SK-N-SH treated with all-trans-retinoic acid at 6 μM for 48 hours (cell line): Measurements from ENCODE around the gene NTPCR.

Experiments
- ATAC-seq: fragments of 200-7000 bp; cut with Tn5 transposase; 3 replicates; pipeline ENCODE4 v1.9.1; 2020; ENCODE audit warnings: mild to moderate bottlenecking, moderate library complexity
- BACH2 ChIP-seq: fragments of 250-450 bp; sonication (Bioruptor Pico); IDR thresholded peaks from 2 replicates; pipeline ENCODE4 v1.9.0; 2021; ENCODE audit warnings: mild to moderate bottlenecking, borderline replicate concordance
- ESRRG ChIP-seq: fragments of 250-450 bp; sonication (Bioruptor Pico); IDR thresholded peaks from 2 replicates; pipeline ENCODE4 v1.6.1; 2021; ENCODE audit warnings: mild to moderate bottlenecking
- GLIS3 ChIP-seq: fragments of 250-450 bp; sonication (Bioruptor Pico); IDR thresholded peaks from 2 replicates; pipeline ENCODE4 v1.5.0; 2020; ENCODE audit warnings: mild to moderate bottlenecking, moderate library complexity
- ISL1 ChIP-seq: fragments of 250-450 bp; sonication (Bioruptor Pico); IDR thresholded peaks from 2 replicates; pipeline ENCODE4 v2.1.2; 2022; ENCODE audit warnings: mild to moderate bottlenecking, moderate library complexity
- OSR1 ChIP-seq: fragments of 250-450 bp; sonication (Bioruptor Pico); IDR thresholded peaks from 2 replicates; pipeline ENCODE4 v1.8.0; 2022; ENCODE audit warnings: moderate library complexity, mild to moderate bottlenecking, inconsistent platforms
- PPARA ChIP-seq: fragments of 250-450 bp; sonication (Bioruptor Pico); IDR thresholded peaks from 2 replicates; pipeline ENCODE4 v1.5.0; 2020; ENCODE audit warnings: mild to moderate bottlenecking, borderline replicate concordance
- SNAI2 ChIP-seq: fragments of 250-450 bp; sonication (Bioruptor Pico); IDR thresholded peaks from 2 replicates; pipeline ENCODE4 v1.5.0; 2020; ENCODE audit warnings: mild to moderate bottlenecking, moderate library complexity
- TCF4 ChIP-seq: fragments of 250-450 bp; sonication (Bioruptor Pico); IDR thresholded peaks from 2 replicates; pipeline ENCODE4 v1.8.0; 2021; ENCODE audit warnings: mild to moderate bottlenecking, moderate library complexity, borderline replicate concordance
- TOX ChIP-seq: fragments of 250-450 bp; sonication (Bioruptor Pico); IDR thresholded peaks from 2 replicates; pipeline ENCODE4 v1.8.0; 2021; ENCODE audit warnings: mild to moderate bottlenecking, moderate library complexity, borderline replicate concordance
- TSHZ2 ChIP-seq: fragments of 250-450 bp; sonication (Bioruptor Pico); IDR thresholded peaks from 2 replicates; pipeline ENCODE4 v1.5.0; 2020; ENCODE audit warnings: mild to moderate bottlenecking, moderate library complexity
- ZC3H10 ChIP-seq: fragments of 250-450 bp; sonication (Bioruptor Pico); IDR thresholded peaks from 2 replicates; pipeline ENCODE4 v1.5.1; 2021; ENCODE audit warnings: mild to moderate bottlenecking, moderate library complexity
- ZFP3 ChIP-seq: fragments of 250-450 bp; sonication (Bioruptor Pico); IDR thresholded peaks from 2 replicates; pipeline ENCODE4 v1.5.0; 2020; ENCODE audit warnings: mild to moderate bottlenecking, moderate library complexity
- ZFP30 ChIP-seq: fragments of 450-650 bp; formaldehyde crosslinking; IDR thresholded peaks from 2 replicates; pipeline ENCODE4 v1.5.0; 2022; ENCODE audit warnings: mild to moderate bottlenecking, moderate library complexity
- ZNF565 ChIP-seq: fragments of 450-650 bp; formaldehyde crosslinking; conservative IDR thresholded peaks from 2 replicates; pipeline ENCODE4 v1.5.0; 2020; ENCODE audit warnings: low read depth, mild to moderate bottlenecking, moderate library complexity
- ZNF70 ChIP-seq: fragments of 450-650 bp; formaldehyde crosslinking; IDR thresholded peaks from 2 replicates; pipeline ENCODE4 v1.5.0; 2020; ENCODE audit warnings: mild to moderate bottlenecking, moderate library complexity
- ZNF8 ChIP-seq: fragments of 450-650 bp; formaldehyde crosslinking; IDR thresholded peaks from 2 replicates; pipeline ENCODE4 v1.5.0; 2020; ENCODE audit warnings: mild to moderate bottlenecking, moderate library complexity
- TF ChIP-seq, protein P1 (sequence below): fragments of 250-450 bp; sonication (Bioruptor Pico); IDR thresholded peaks from 2 replicates; pipeline ENCODE4 v1.8.0; 2020; ENCODE audit warnings: mild to moderate bottlenecking, moderate library complexity, borderline replicate concordance
- TF ChIP-seq, protein P2 (sequence below): fragments of 250-450 bp; sonication (Bioruptor Pico); IDR thresholded peaks from 2 replicates; pipeline ENCODE4 v1.5.1; 2021; ENCODE audit warnings: mild to moderate bottlenecking, moderate library complexity
- TF ChIP-seq, protein P3 (sequence below): fragments of 250-450 bp; sonication (Bioruptor Pico); IDR thresholded peaks from 2 replicates; pipeline ENCODE4 v1.5.1; 2020; ENCODE audit warnings: low read depth, mild to moderate bottlenecking, moderate library complexity

The NTPCR gene

GRCh38 chr1:232983375-232983774 is 33.0 kb downstream of the NTPCR start:
- no peak for ATAC-seq
- TF ChIP-seq ZNF70 (CRISPR knock-in tag) = no peak
- TF ChIP-seq SNAI2 (CRISPR knock-in tag) = no peak
- TF ChIP-seq ZNF8 (CRISPR knock-in tag) = no peak
- no peak for TF ChIP-seq PPARA (CRISPR knock-in tag)
- no peak for TF ChIP-seq ZFP3
- TF ChIP-seq TSHZ2 (CRISPR knock-in tag) = no peak
- no peak for TF ChIP-seq OSR1 (CRISPR knock-in tag)
- no peak for TF ChIP-seq TCF4 (CRISPR knock-in tag)
- no peak for TF ChIP-seq TOX (CRISPR knock-in tag)
- TF ChIP-seq, protein P1, sequence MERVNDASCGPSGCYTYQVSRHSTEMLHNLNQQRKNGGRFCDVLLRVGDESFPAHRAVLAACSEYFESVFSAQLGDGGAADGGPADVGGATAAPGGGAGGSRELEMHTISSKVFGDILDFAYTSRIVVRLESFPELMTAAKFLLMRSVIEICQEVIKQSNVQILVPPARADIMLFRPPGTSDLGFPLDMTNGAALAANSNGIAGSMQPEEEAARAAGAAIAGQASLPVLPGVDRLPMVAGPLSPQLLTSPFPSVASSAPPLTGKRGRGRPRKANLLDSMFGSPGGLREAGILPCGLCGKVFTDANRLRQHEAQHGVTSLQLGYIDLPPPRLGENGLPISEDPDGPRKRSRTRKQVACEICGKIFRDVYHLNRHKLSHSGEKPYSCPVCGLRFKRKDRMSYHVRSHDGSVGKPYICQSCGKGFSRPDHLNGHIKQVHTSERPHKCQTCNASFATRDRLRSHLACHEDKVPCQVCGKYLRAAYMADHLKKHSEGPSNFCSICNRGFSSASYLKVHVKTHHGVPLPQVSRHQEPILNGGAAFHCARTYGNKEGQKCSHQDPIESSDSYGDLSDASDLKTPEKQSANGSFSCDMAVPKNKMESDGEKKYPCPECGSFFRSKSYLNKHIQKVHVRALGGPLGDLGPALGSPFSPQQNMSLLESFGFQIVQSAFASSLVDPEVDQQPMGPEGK (CRISPR knock-in tag) = no peak
- TF ChIP-seq ISL1 = no peak
- no peak for TF ChIP-seq ESRRG
- TF ChIP-seq, protein P2, sequence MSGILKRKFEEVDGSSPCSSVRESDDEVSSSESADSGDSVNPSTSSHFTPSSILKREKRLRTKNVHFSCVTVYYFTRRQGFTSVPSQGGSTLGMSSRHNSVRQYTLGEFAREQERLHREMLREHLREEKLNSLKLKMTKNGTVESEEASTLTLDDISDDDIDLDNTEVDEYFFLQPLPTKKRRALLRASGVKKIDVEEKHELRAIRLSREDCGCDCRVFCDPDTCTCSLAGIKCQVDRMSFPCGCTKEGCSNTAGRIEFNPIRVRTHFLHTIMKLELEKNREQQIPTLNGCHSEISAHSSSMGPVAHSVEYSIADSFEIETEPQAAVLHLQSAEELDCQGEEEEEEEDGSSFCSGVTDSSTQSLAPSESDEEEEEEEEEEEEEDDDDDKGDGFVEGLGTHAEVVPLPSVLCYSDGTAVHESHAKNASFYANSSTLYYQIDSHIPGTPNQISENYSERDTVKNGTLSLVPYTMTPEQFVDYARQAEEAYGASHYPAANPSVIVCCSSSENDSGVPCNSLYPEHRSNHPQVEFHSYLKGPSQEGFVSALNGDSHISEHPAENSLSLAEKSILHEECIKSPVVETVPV (CRISPR knock-in tag) = no peak
- TF ChIP-seq ZNF565 (CRISPR knock-in tag) = no peak
- TF ChIP-seq ZFP30 = no peak
- no peak for TF ChIP-seq BACH2
- TF ChIP-seq, protein P3, sequence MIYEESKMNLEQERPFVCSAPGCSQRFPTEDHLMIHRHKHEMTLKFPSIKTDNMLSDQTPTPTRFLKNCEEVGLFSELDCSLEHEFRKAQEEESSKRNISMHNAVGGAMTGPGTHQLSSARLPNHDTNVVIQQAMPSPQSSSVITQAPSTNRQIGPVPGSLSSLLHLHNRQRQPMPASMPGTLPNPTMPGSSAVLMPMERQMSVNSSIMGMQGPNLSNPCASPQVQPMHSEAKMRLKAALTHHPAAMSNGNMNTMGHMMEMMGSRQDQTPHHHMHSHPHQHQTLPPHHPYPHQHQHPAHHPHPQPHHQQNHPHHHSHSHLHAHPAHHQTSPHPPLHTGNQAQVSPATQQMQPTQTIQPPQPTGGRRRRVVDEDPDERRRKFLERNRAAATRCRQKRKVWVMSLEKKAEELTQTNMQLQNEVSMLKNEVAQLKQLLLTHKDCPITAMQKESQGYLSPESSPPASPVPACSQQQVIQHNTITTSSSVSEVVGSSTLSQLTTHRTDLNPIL (CRISPR knock-in tag) = no peak
- TF ChIP-seq ZC3H10 (CRISPR knock-in tag) = no peak
- no peak for TF ChIP-seq GLIS3

DNA sequence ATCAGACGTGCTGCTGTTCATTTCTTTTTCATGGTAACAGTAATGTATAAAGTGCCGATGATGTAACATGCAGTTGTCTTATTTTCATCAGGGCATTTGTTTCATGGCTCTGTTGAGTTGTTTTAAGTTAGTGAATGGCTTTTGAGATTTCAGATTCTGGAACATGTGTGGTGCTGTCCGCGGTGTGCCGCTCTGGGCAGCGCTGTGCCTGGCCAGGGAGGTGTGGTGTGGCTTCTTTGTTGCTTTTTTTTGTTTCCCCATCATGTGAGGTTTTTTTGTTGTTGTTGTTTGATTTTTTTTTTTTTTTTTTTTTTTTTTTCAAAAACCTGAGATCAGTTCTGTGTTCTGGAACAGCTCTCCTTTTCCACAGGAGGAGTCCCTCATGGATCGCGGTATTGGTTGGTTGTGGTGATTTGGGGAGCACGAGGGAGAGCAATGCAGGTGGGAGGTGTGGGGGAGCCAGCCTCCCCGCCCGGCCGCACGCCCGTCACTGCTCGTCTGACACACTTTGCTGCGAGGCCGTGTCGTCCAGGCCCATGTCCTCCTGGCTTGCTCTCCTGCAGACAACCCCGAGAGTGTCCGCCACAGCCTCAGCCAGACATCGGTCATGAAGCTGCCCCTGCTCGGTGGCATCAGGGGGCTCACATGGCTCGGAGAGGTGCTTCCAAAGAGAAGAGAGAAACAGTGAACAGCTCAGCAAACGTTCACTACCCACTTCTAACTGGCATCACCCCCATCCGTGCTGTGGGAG is 33.6 kb downstream of the NTPCR start:
- no peak for ATAC-seq
- TF ChIP-seq TSHZ2 (CRISPR knock-in tag) (no peak), ZFP30 (no peak), TOX (CRISPR knock-in tag) (no peak), ZFP3 (no peak), ISL1 (no peak), PPARA (CRISPR knock-in tag) (no peak), ESRRG (no peak), ZNF70 (CRISPR knock-in tag) (no peak), BACH2 (no peak), OSR1 (CRISPR knock-in tag) (no peak), SNAI2 (CRISPR knock-in tag) (no peak), ZNF8 (CRISPR knock-in tag) (no peak), ZNF565 (CRISPR knock-in tag) (no peak)
- TF ChIP-seq, protein P1 (CRISPR knock-in tag) = no peak
- TF ChIP-seq, protein P2 (CRISPR knock-in tag) = no peak
- TF ChIP-seq, protein P3 (CRISPR knock-in tag) = no peak
